Dermis microvascular lymphatic vessel endothelial cell (primary cell): ENCODE measurements around the gene TMEM220. TPM values are rescaled to one million over a fixed set of nuclear protein-coding genes. Genes with fewer than 3 reads are reported as not detected.

Experiments
- DNase-seq, 2 donors: peaks; one replicate each; pipeline versions ENCODE4 v3.0.0 to v3.0.0-alpha.2; 2010; ENCODE audit warnings: low read depth in 2 of 2
- total RNA-seq: library from RNA; depleted of rRNA; stranded (reverse); fragments of >200 nt; gene quantifications from 2 replicates; pipeline ENCODE4 v1.2.1, GENCODE V29; 2014

Gene TMEM220
- total RNA-seq = 1.9 and 2.3 TPM in 2 replicates

GRCh38 chr17:10729334-10730193 is at the start of gene TMEM220:
TMEM220 (minus strand) TSS chr17:10730023; CDS start chr17:10729851, 172 bp downstream.
- DNase-seq = peak; percentile 40 to 87

DNA sequence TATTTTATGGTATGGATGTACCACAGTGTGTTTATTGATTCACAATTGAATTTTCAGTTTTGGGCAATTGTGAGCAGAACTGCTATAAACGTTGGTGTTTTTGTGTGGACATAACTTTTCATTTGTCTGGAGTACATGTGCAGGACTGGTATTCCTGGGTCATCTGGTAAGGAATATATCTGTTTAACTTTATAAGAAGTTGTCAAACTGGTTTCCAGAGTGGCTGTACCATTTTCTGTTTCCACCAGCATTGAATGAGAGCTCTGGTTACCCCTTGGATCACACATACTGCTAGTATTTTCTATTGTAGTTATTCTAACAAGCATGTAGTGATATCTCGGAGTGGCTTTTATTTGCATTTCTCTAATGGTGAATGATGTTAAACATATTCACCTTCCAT is 49.8 kb upstream of the TMEM220 start:
- no peak for DNase-seq

GRCh38 chr17:10777890-10778289 is 48.1 kb upstream of the TMEM220 start:
- DNase-seq = no peak

GRCh38 chr17:10777131-10777807 is 47.4 kb upstream of the TMEM220 start:
- DNase-seq = no peak

GRCh38 chr17:10776381-10776780 is 46.6 kb upstream of the TMEM220 start:
- DNase-seq = no peak

- no peak for DNase-seq
These were observed 46.0 kb upstream of the TMEM220 start for GRCh38 chr17:10775740-10776356.

- DNase-seq = no peak
These were observed 45.2 kb upstream of the TMEM220 start for GRCh38 chr17:10775058-10775457.

- no peak for DNase-seq
These were observed 43.6 kb upstream of the TMEM220 start for GRCh38 chr17:10773391-10773790.

DNA sequence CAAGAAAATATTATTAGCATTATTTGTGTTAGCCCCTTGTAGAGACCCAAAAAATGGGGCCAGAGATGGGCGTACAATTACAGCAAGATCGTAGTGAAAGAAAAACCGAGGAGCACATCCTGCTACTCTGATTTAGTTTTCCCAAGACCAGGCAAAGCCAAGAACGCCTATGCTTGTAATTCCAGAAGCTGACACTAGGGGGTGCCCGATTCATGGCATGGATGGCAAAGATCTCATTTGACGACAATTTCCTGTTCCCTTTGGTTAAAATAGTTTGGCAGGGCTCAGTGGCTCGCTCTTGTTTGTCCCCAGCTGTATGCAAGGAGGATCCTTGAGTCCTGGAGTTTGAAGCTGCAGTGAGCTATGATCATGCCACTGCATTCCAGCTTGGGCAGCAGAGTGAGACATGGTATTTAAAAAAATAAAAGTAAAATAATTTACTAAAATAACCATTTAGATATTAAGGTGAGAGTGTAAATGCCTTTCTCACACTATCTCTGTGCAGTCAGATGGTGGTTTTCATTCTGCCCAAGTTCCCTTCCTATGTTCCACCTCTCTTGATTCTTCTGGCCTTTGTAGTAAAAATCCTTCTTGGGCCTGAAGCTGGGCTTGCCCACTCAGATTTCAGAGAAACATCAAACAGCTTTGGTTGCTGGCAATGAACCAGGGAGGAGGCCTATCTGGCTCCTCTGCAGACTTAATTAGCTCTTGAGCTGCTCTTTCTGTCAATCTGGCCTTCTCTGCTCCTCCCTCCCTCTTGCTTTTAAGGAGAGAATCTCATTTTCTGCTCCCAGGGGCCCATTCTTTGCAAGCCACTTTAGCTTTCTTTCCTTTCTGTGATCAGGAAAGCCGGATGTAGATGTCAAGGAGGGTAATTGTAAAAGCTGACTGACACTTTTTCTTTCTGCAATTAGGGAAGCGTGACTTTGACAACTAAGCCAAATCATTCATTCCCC is 42.9 kb upstream of the TMEM220 start:
- peak in 1 of 2 donors; percentile 11 for DNase-seq

DNA sequence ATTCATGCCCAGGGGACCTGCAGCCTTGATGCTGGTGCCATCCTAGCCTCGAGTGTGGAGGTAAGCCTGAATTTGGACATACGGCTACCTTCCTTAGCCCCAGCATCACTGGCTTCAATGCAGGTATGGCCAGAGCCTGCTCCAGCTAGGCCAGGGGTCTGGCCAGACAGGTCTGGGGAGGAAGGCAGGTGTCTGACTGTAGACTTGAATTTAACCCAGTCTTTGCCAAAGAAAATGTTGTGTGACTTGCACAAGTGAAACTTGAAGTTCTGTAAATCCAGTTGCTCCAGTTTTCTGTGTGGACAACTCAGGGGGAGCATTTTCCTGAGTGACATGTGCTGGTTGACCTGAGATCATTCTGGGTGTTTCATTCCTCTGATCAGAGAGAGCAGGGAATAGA is 41.3 kb upstream of the TMEM220 start:
- DNase-seq = no peak

DNA sequence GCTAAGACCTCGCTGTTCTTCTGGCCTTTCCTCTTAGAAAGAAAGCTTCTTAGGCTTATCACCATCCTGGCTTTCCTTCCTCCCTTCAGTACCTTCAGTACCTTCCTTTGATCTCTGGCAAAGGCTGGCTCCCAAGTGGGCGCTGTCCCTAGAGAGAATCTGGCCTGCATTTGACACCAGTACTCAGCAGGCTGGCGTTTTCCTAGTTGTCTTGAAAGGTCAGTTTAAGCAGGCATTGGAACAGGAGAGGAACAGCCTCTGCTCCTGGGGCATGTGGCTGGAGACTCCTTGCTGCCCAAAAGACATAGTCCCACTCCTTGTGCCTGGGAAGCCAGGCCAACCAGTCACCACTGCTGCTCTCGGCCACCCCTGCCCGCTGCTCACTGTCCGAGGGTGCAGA is 40.0 kb upstream of the TMEM220 start:
- DNase-seq = no peak

GRCh38 chr17:10768750-10769251 is 39.0 kb upstream of the TMEM220 start:
- peak in 1 of 2 donors; percentile 13 for DNase-seq

DNA sequence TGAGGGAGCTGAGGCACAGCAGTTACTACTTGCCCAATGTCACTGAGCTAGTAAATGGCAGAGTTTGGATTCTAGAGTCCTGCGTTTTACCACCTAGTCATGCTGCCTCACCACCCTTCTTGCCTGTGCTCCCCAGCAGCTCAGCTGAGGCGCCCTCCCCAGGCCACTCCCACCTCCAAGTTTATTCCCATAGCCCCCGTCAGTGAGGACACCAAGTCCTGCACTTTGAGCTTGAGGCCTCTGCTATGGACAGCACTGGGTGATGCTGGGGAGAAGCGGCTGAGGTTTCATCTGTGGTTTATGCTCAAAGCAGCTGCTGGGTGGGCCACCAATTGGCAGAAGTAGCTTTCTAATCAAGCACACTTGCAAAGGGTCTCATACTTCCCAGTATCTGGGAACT is 37.4 kb upstream of the TMEM220 start:
- DNase-seq = no peak

- no peak for DNase-seq
These were observed 32.2 kb upstream of the TMEM220 start for GRCh38 chr17:10762037-10762436.

DNA sequence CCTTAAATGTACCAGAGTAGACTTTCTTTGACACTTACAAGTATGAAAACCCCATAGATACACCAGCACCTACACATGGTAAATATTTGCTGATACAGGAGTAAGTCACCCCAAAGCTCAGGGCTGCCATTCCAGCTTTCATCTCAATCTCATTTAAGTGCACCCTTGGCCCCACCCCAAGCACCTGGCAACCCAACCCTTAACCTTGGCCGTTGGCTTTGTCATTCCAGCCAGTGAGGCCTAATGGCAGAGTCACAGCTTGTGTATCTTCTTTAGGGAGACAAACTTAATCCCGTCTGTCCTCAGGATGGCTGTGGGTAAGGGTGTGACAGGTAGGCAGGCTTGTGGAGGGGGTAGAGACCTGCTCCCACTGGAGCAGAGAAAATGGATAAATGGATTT is 31.5 kb upstream of the TMEM220 start:
- no peak for DNase-seq

DNA sequence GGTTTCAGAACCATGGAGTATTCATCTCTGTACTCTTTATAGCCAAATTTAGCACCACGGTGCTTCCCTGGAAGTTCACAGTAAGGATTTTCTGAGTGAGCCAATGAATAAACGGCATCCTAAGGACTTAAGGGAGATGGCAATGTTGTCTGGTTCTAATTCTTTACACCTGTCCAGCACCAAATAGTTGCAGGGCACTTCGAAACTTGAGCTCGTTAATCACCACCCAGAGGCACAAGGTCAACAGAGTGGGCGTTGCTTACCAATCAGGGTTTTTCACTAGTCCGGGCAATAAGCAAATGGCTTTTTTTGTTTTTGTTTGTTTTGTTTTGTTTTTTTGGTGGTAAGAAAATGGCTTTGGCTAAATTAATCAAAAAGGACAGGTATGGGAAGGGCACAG is 28.2 kb upstream of the TMEM220 start:
- no peak for DNase-seq

DNA sequence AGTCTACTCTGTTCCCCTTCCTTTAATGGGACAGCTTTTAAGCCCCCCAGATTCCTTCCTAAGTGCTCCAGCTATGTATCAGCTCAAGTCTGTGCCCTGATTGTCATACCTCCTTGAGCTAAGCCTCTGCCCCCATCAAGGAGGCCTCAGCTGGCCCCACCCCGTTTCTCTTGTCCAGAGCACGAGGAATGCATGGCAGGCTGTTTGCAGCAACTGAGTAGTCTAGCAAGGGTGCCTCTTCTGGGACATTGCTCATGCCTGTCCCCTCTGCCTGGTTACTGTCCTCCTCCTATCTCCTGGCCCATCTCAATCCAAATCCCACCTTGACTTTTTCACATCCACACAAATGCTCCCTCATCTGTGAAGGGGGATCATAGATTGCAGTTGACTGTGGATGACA is 27.8 kb upstream of the TMEM220 start:
- no peak for DNase-seq

DNA sequence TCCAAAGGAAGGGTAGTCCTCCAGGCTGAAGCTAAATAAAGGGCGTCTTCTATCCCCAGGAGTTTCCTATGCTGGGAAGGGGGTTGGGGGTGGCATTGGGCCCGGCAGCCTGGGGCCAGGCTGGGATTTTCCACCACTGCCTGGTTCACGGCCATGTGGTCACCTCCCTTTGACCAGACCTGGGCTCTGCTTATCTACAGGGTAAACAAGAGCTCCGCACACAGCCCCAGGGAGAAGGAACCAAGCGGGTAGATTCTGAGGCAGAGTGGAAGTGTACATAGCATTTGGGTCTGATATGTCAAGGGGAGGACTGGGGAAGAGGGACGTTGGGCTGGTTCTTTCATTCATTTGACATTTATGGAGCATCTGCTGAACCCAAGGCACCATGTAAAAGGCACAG is 27.2 kb upstream of the TMEM220 start:
- no peak for DNase-seq

DNA sequence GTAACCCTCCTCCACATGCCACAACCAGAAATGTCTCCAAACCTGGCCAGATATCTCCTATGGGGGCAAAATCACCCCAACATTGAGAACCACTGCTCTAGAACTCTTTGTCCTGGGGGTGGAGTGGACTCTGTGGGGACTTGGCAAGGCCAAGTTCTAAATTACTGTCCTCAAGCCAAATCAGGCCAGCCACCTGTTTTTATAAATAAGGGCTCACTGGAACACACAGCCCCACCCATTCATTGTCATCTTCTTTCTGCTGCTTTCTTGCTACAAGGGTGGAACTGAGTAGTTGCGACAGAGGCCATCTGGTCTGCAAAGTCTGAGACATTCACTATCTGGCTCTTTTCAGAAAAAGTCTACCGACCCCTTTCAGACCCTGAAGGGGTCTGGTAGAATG is 26.8 kb upstream of the TMEM220 start:
- DNase-seq = no peak

GRCh38 chr17:10756185-10756584 is 26.4 kb upstream of the TMEM220 start:
- DNase-seq = no peak

DNA sequence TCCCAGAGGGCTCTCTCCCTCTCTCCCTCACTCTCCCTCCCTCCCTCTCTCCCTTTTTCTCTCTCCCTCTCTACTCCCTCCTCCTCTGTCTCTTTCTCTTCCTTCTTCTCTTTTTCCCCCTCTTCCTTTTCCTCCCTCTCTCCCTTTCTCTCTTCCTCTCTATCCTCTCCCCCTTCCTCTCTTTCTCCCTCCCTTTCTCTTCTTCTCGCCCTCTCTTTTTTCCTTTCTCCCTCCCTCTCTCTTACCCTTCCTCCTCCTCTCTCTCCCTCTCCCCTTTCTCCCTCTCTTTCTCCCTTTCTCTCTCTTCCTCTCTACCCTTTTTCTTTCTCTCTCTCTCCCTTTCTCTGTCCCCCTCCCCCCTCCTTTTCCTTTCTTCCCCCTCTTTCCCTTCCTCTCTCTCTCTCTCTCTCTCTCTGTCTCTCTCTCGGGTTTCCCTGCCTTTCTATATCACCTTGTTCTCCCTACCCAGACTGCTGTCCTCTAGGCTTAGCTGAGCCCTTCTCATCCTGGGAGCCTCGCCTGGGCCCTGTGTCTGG is 25.8 kb upstream of the TMEM220 start:
- DNase-seq = no peak
